K562 (cell line): ENCODE results near the gene CCDC192. TPM values are rescaled to one million over a fixed set of nuclear protein-coding genes. Genes with fewer than 3 reads are reported as not detected.

ENCODE experiments used
- ATAC-seq: fragments of 200-7000 bp; cut with Tn5 transposase; 3 replicates; pipeline ENCODE4 v1.9.1; 2020; ENCODE audit warnings: moderate library complexity
- BruUV-seq: library from RNA; stranded (reverse); fragments of 400-500 nt; replicated peaks from 2 replicates; lab custom pipeline; 2021; lab: Mats Ljungman, UMichigan
- CTCF ChIA-PET: fragments of 300-600 bp; formaldehyde crosslinking; extraction: SDS; loops from one replicate; lab custom pipeline; 2021; ENCODE audit warnings: low intra/inter-chr PET ratio; lab: Yijun Ruan, JAX
- POLR2A ChIA-PET: fragments of 300-600, 350-650 bp; sonication (Branson Sonifier 250); formaldehyde crosslinking; extraction: SDS; loops from one replicate; lab custom pipeline; 2021; ENCODE audit warnings: antibody characterized with exemption, inconsistent platforms; lab: Yijun Ruan, JAX
- DNase-seq, 4 experiments: peaks; one replicate each; pipeline versions ENCODE4 v3.0.0 to v3.0.0-alpha.2; 2011 to 2018; ENCODE audit warnings: low spot score in 3 of 4, mixed read lengths in 3 of 4; ENCODE audit errors: extremely low read depth in 1 of 4
- FAIRE-seq: peaks from 2 replicates; lab custom pipeline; 2011; peaks lifted over from hg19 to GRCh38; lab: Jason Lieb, UNC
- H2AFZ ChIP-seq: 2 replicates; pipeline ENCODE4 v1.6.0; 2011; ENCODE audit warnings: low read depth, low read length, control low read depth, inconsistent platforms
- H3K27ac ChIP-seq: fragments of 200-600 bp; 3 replicates; pipeline ENCODE4 v1.8.0; 2011; ENCODE audit warnings: low read depth, mild to moderate bottlenecking, control low read depth, inconsistent platforms, low read length, moderate library complexity, mixed read lengths; ENCODE audit errors: extremely low read depth
- H3K27me3 ChIP-seq, 2 experiments: fragments of 300-600 bp in 1 of 2; 2 replicates in 1 of 2; 3 replicates in 1 of 2; pipeline versions ENCODE4 v1.6.0 to v1.8.0; 2011; ENCODE audit warnings: inconsistent platforms in 2 of 2, low read length in 2 of 2, mild to moderate bottlenecking in 1 of 2, mixed read lengths in 1 of 2, moderate library complexity in 1 of 2; ENCODE audit not compliant: control insufficient read depth in 2 of 2, insufficient read depth in 2 of 2
- H3K36me3 ChIP-seq: fragments of 300-600 bp; 3 replicates; pipeline ENCODE4 v1.8.0; 2011; ENCODE audit warnings: mild to moderate bottlenecking, low read length, inconsistent platforms; ENCODE audit not compliant: control insufficient read depth, insufficient read depth
- H3K4me1 ChIP-seq, 2 experiments: fragments of 200-600 bp in 1 of 2; replicated peaks in 1 of 2; 2 replicates in 1 of 2; 3 replicates in 1 of 2; pipeline versions ENCODE4 v1.5.1 to v1.8.0; 2011; ENCODE audit warnings: inconsistent platforms in 2 of 2, low read length in 2 of 2, mild to moderate bottlenecking in 1 of 2, mixed read lengths in 1 of 2, moderate library complexity in 1 of 2; ENCODE audit not compliant: control insufficient read depth in 2 of 2, insufficient read depth in 2 of 2
- H3K4me2 ChIP-seq: 2 replicates; pipeline ENCODE4 v1.6.1; 2011; ENCODE audit warnings: low read length, control low read depth, inconsistent platforms, mixed read lengths; ENCODE audit not compliant: insufficient read depth
- H3K4me3 ChIP-seq: fragments of 200-600 bp; sonication (generic), shearing (Covaris generic); 2 replicates; pipeline ENCODE4 v1.5.1; 2016; ENCODE audit warnings: control low read depth, inconsistent platforms
- H3K79me2 ChIP-seq: fragments of 200-600 bp; 3 replicates; pipeline ENCODE4 v1.8.0; 2011; ENCODE audit warnings: low read length, inconsistent platforms; ENCODE audit not compliant: control insufficient read depth, insufficient read depth
- H3K9ac ChIP-seq, 2 experiments: 2 replicates each; pipeline versions ENCODE4 v1.6.0 to v1.6.1; 2011; ENCODE audit warnings: low read depth in 2 of 2, low read length in 2 of 2, control low read depth in 1 of 2, inconsistent platforms in 1 of 2, mild to moderate bottlenecking in 1 of 2, mixed read lengths in 1 of 2; ENCODE audit not compliant: insufficient read depth in 1 of 2
- H3K9me1 ChIP-seq: one replicate; pipeline ENCODE4 v1.6.0; 2011; ENCODE audit warnings: inconsistent platforms, mild to moderate bottlenecking, low read length, moderate library complexity; ENCODE audit not compliant: control insufficient read depth, insufficient read depth
- H3K9me3 ChIP-seq: replicated peaks from 2 replicates; pipeline ENCODE4 v1.5.1; 2011; ENCODE audit warnings: low read depth, low read length, inconsistent platforms; ENCODE audit not compliant: control insufficient read depth, insufficient read depth
- H4K20me1 ChIP-seq: replicated peaks from 2 replicates; pipeline ENCODE4 v1.6.1; 2011; ENCODE audit warnings: low read length, inconsistent platforms, mixed read lengths; ENCODE audit not compliant: control insufficient read depth, insufficient read depth
- CREB1 ChIP-seq, 2 experiments: sonication (generic) in 1 of 2; formaldehyde crosslinking in 1 of 2; IDR thresholded peaks; 2 replicates each; pipeline versions ENCODE4 v1.6.1 to v1.8.0; 2012 to 2022; ENCODE audit warnings: inconsistent platforms in 1 of 2, mild to moderate bottlenecking in 1 of 2, missing genetic modification reagents in 1 of 2, moderate library complexity in 1 of 2
- ETV1 ChIP-seq: fragments of 450-650 bp; conservative IDR thresholded peaks from 2 replicates; pipeline ENCODE4 v1.6.1; 2016; ENCODE audit warnings: missing genetic modification characterization, control low read depth, low read depth, missing compliant biosample characterization
- PRPF4 ChIP-seq: fragments of 200-400 bp; formaldehyde crosslinking; IDR thresholded peaks from one replicate; pipeline ENCODE4 v1.6.1; 2017; ENCODE audit warnings: low read length, low read depth, mild to moderate bottlenecking; ENCODE audit not compliant: insufficient read depth, poor library complexity, severe bottlenecking
- RHOXF2B ChIP-seq: fragments of 250-450 bp; sonication (Bioruptor Pico); conservative IDR thresholded peaks from 2 replicates; pipeline ENCODE4 v1.5.1; 2021
- SMAD4 ChIP-seq: fragments of 250-450 bp; sonication (Bioruptor Pico); conservative IDR thresholded peaks from 2 replicates; pipeline ENCODE4 v1.8.0; 2021; ENCODE audit warnings: inconsistent platforms, mild to moderate bottlenecking, moderate library complexity
- SRSF9 ChIP-seq: fragments of 200-400 bp; formaldehyde crosslinking; IDR thresholded peaks from 2 replicates; pipeline ENCODE4 v1.6.1; 2017; ENCODE audit warnings: low read depth, low read length, borderline replicate concordance
- ZKSCAN8 ChIP-seq: fragments of 200-800 bp; sonication (Bioruptor generic); IDR thresholded peaks from 2 replicates; pipeline ENCODE4 v1.6.1; 2016; ENCODE audit warnings: missing genetic modification characterization, missing compliant biosample characterization
- ZNF121 ChIP-seq: sonication (generic); formaldehyde crosslinking; conservative IDR thresholded peaks from 2 replicates; pipeline ENCODE4 v1.8.0; 2022; ENCODE audit warnings: missing genetic modification reagents
- ZNF347 ChIP-seq: fragments of 450-650 bp; formaldehyde crosslinking; IDR thresholded peaks from 2 replicates; pipeline ENCODE4 v1.4.0; 2020; ENCODE audit warnings: low read depth, mild to moderate bottlenecking, moderate library complexity
- ZNF444 ChIP-seq: fragments of 250-450 bp; sonication (Bioruptor Pico); IDR thresholded peaks from 2 replicates; pipeline ENCODE4 v1.4.0; 2020; ENCODE audit warnings: mild to moderate bottlenecking, moderate library complexity
- WGBS: fragments of 100-300 bp; shearing (Covaris generic); methylation state at CpG from one replicate; pipeline ENCODE4 v1.1.6; 2016; ENCODE audit warnings: low coverage, mixed read lengths; ENCODE audit not compliant: insufficient coverage; ENCODE audit errors: missing lambda C conversion rate; 5-methylcytosine and 5-hydroxymethylcytosine counted together
- in situ Hi-C: fragments of 300-500 bp; cut with MboI; formaldehyde crosslinking; loops from 4 replicates; pipeline ENCODE4 v1.15.0; 2018; ENCODE audit warnings: inconsistent platforms, mixed read lengths
- intact Hi-C: fragments of 100-400 bp; cut with micrococcal nuclease; formaldehyde crosslinking; loops from 2 replicates; pipeline ENCODE4 v1.14.2; 2022
- polyA plus RNA-seq, 8 experiments: library from polyadenylated mRNA; depleted of rRNA in 4 of 8; stranded (reverse) in 5 of 8; unstranded in 3 of 8; fragments of >200 nt; fragmentation: Nextera tagmentation in 2 of 8; fragmentation: Illumina TruSeq in 1 of 8; extraction: Ambion mirVana in 2 of 8; extraction: Trizol in 1 of 8; gene quantifications; 2 replicates each; pipeline versions ENCODE4 v1.2.1 to v1.2.3, GENCODE V29; 2011 to 2014; ENCODE audit warnings: inconsistent platforms in 1 of 8, missing spikeins in 1 of 8
- total RNA-seq, 7 experiments: library from RNA; depleted of rRNA in 6 of 7; stranded (reverse); fragments of >200 nt in 6 of 7; fragmentation: Illumina TruSeq in 2 of 7; extraction: Trizol in 2 of 7; gene quantifications; 2 replicates each; pipeline versions ENCODE4 v1.2.1 to v1.2.3, GENCODE V29; 2011 to 2021; ENCODE audit warnings: low replicate concordance in 1 of 7
- TF ChIP-seq, protein P1 (sequence below): fragments of 250-450 bp; sonication (Bioruptor Pico); IDR thresholded peaks from 2 replicates; pipeline ENCODE4 v1.5.0; 2021; ENCODE audit warnings: mild to moderate bottlenecking, moderate library complexity

CCDC192 gene
- total and polyA plus RNA-seq, 9 of the 15 experiments (the other 6 are each of a cell fraction or from before 2014, with no cell fraction given) = 0.21 to 0.66 (median 0.38) TPM; not detected in 2

DNA sequence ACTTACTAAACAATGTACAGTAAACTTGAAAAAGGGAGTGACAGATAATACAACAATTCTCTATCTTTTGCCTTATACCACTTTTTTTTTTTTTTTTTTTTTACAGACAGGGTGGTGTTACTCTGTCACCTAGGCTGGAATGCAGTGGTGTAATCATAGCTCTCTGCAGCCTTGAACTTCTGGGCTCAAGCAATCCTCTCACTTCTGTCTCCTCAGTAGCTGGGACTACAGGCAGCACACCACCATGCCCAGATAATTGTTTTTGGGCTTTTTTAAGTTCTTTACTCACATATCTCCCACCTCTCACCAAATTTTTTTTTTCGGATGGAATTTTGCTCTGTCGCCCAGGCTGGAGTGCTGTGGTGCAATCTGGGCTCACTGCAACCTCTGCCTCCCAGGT, 208.4 kb downstream of the CCDC192 start (continued):
- TF ChIP-seq, protein P1, sequence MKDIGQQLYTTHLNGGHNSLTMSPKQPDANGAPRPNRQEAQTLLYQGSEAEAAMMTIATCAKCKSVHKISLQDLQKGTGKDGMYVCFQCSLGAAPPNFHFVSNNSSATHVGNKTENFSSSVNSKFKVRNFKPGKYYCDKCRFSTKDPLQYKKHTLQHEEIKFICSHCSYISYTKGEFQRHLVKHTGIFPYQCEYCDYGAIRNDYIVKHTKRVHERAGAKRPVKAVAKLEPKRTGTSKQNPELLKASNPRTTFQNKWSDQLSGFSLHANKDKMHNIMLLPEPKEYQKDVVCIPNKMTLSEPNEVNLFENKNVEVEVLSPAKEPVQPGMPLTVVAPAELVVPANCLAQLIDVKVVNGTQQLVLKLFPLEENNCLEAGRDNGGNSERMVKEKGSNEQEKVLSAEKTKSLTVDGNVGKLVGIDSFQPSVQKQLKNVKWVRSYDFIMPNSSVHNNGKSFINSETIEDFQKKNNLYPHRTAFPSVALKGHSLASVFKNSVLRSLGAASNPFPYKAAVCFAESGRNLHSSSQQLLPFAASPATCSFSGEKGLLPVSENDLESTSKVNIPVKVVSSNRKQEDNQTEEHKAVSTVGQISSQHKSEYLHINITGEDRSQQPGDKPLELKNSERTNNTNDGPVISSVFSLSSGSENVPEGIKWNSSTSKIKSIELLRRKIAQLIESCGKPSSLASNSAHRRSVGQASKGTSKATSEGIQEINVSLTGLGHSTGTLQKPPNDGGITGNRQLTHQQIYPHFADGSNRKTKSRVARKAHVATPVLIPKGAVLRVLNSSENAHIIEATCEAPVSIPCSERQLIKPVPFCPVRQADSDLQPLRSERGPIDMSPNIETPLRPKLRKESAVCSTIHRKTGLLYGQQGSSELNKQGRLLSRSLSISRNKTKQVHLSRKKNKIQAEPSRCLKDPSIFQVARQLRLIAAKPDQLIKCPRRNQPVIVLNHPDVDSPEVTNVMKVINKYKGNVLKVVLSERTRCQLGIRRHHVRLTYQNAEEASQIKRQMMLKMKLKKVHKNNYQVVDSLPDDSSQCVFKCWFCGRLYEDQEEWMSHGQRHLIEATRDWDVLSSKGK (CRISPR knock-in tag) = no peak
- TF ChIP-seq ETV1 (tag) (no peak), ZKSCAN8 (no peak), ZNF444 (CRISPR knock-in tag) (no peak), ZNF121 (CRISPR knock-in tag) (no peak), RHOXF2B (CRISPR knock-in tag) (no peak), SRSF9 (no peak), ZNF347 (CRISPR knock-in tag) (no peak)
- TF ChIP-seq, all 486 proteins: peak for 0

DNA sequence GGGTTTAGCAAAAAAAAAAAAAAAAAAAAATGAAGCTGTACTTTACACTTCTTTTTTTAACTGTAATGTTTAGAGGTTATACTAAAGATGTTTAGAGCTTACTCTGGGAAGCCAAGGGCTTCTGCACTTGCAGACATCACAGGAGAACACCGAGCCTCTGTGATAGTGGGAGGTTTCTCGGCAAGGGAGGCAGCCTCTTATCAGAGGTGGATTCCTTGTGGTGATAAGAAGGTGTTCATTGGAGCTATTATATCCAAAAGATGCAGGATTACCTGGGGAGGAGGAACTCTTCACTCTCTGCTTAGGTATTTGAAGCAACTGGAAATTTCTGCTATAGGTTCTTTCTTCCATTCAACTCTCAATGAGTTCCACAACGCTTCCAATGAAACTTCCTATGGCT, 209.2 kb downstream of the CCDC192 start:
- DNase-seq = no peak
- Histone ChIP-seq H3K9me3 (no peaks in the 10 kb centered on the region), H3K4me2 (no peak overlapping the region), H3K27ac (no peak overlapping the region), H3K9me1 (no peaks in the 10 kb centered on the region)
- BruUV-seq = no TSS peak
- in situ Hi-C loops = no loop called here
- TF ChIP-seq PRPF4 (no peak), SMAD4 (CRISPR knock-in tag) (no peak), CREB1 (IDR thresholded peaks at IDR 0.05) (no peak), CREB1 (CRISPR knock-in tag; IDR thresholded peaks at IDR 0.05) (no peak)
- TF ChIP-seq, all 486 proteins: peak for 0
- 0% methylated on average over 3 of the region's 3 CpGs for WGBS
- ATAC-seq (no peak), FAIRE-seq (no peak)
- no peak overlapping the region for H3K9ac ChIP-seq
- intact Hi-C loops = no loop called here
- H3K4me3 ChIP-seq = no peak overlapping the region
- ChIA-PET POLR2A (no interaction called here), CTCF (no interaction called here)
- no peaks in the 10 kb centered on the region for H3K79me2 ChIP-seq
- H3K4me1 ChIP-seq = no peaks in the 10 kb centered on the region
- no peaks in the 10 kb centered on the region for H3K27me3 ChIP-seq
- no peaks in the 10 kb centered on the region for H3K36me3 ChIP-seq
- H2AFZ ChIP-seq = no peak overlapping the region
- no peaks in the 10 kb centered on the region for H4K20me1 ChIP-seq
